H1 (cell line): ENCODE results near the gene GALNT2. TPM values are rescaled to one million over a fixed set of nuclear protein-coding genes. Genes with fewer than 3 reads are reported as not detected.

Experiments
- CTCF ChIA-PET: fragments of 300-600 bp; sonication (Branson Sonifier 250); formaldehyde crosslinking; loops from one replicate; lab custom pipeline; 2021; ENCODE audit not compliant: partially characterized antibody; lab: Charles Lee
- POLR2A ChIA-PET: fragments of 300-600 bp; sonication (Branson Sonifier 250); formaldehyde crosslinking; loops from one replicate; lab custom pipeline; 2021; ENCODE audit warnings: inconsistent platforms; ENCODE audit not compliant: partially characterized antibody; lab: Charles Lee
- DNase-seq, 2 experiments: peaks; one replicate each; pipeline versions ENCODE4 v3.0.0 to v3.0.0-alpha.2; 2010 to 2022; ENCODE audit warnings: low spot score in 2 of 2, low read depth in 1 of 2, mixed read lengths in 1 of 2
- FAIRE-seq: peaks from 2 replicates; lab custom pipeline; 2011; peaks lifted over from hg19 to GRCh38; lab: Jason Lieb, UNC
- H2AFZ ChIP-seq: 2 replicates; pipeline ENCODE4 v1.8.1; 2012; ENCODE audit warnings: low read length, inconsistent platforms
- H2AK5ac ChIP-seq: 2 replicates; pipeline ENCODE4 v1.6.1; 2013; ENCODE audit warnings: low read depth, low read length
- H2BK120ac ChIP-seq: replicated peaks from 2 replicates; pipeline ENCODE3; 2013; ENCODE audit warnings: low read depth, low read length, inconsistent platforms
- H2BK12ac ChIP-seq: 2 replicates; pipeline ENCODE4 v1.6.1; 2013; ENCODE audit warnings: low read depth, low read length
- H2BK15ac ChIP-seq: 2 replicates; pipeline ENCODE4 v1.6.1; 2013; ENCODE audit warnings: low read length
- H2BK20ac ChIP-seq: 2 replicates; pipeline ENCODE4 v1.6.1; 2013; ENCODE audit warnings: low read length
- H2BK5ac ChIP-seq: 2 replicates; pipeline ENCODE4 v1.6.1; 2013; ENCODE audit warnings: low read depth, low read length
- H3K14ac ChIP-seq: 2 replicates; pipeline ENCODE4 v1.6.1; 2013; ENCODE audit warnings: inconsistent platforms; ENCODE audit not compliant: insufficient read length
- H3K18ac ChIP-seq: 2 replicates; pipeline ENCODE4 v1.6.1; 2013; ENCODE audit warnings: low read length; ENCODE audit errors: extremely low read depth
- H3K23ac ChIP-seq: 2 replicates; pipeline ENCODE4 v1.6.1; 2013; ENCODE audit warnings: inconsistent platforms; ENCODE audit not compliant: insufficient read length
- H3K23me2 ChIP-seq: 2 replicates; pipeline ENCODE4 v1.6.1; 2013; ENCODE audit warnings: low read depth, low read length
- H3K27ac ChIP-seq: 2 replicates; pipeline ENCODE4 v1.6.1; 2011; ENCODE audit warnings: low read depth, low read length, inconsistent platforms
- H3K27me3 ChIP-seq, 4 experiments: replicated peaks in 1 of 4; 1 replicate in 1 of 4; 2 replicates in 3 of 4; pipeline versions ENCODE4 v1.6.1 to v1.8.1; 2011 to 2013; ENCODE audit warnings: low read length in 3 of 4, mild to moderate bottlenecking in 3 of 4, inconsistent platforms in 2 of 4, mixed read lengths in 2 of 4, moderate library complexity in 1 of 4; ENCODE audit not compliant: control insufficient read depth in 3 of 4, insufficient read depth in 3 of 4; ENCODE audit errors: extremely low read depth in 1 of 4
- H3K36me3 ChIP-seq, 4 experiments: 2 replicates each; pipeline versions ENCODE4 v1.6.1 to v1.8.1; 2011 to 2013; ENCODE audit warnings: mild to moderate bottlenecking in 4 of 4, low read length in 3 of 4, moderate library complexity in 2 of 4, control low read depth in 1 of 4, inconsistent platforms in 1 of 4; ENCODE audit not compliant: insufficient read depth in 4 of 4, control insufficient read depth in 2 of 4
- H3K4ac ChIP-seq: replicated peaks from 2 replicates; pipeline ENCODE3; 2013; ENCODE audit warnings: low read length, low read depth, mixed read lengths, inconsistent platforms; ENCODE audit not compliant: insufficient read length
- H3K4me1 ChIP-seq, 4 experiments: replicated peaks in 1 of 4; 1 replicate in 1 of 4; 2 replicates in 3 of 4; pipeline versions ENCODE4 v1.6.1 to v1.8.1; 2011 to 2013; ENCODE audit warnings: low read length in 3 of 4, inconsistent platforms in 2 of 4, mixed read lengths in 1 of 4; ENCODE audit not compliant: insufficient read depth in 4 of 4, control insufficient read depth in 3 of 4
- H3K4me2 ChIP-seq, 2 experiments: 2 replicates each; pipeline versions ENCODE4 v1.6.1 to v1.8.1; 2011 to 2013; ENCODE audit warnings: low read depth in 2 of 2, low read length in 2 of 2, control low read depth in 1 of 2, inconsistent platforms in 1 of 2, mild to moderate bottlenecking in 1 of 2; ENCODE audit not compliant: insufficient read depth in 1 of 2
- H3K4me3 ChIP-seq, 4 experiments: fragments of 200-600, 300-600 bp in 1 of 4; sonication (generic), shearing (Covaris generic), sonication (Bioruptor Twin) in 1 of 4; 2 replicates each; pipeline versions ENCODE4 v1.5.1 to v1.8.1; 2011 to 2016; ENCODE audit warnings: low read length in 4 of 4, low read depth in 3 of 4, control low read depth in 2 of 4, inconsistent platforms in 2 of 4, mild to moderate bottlenecking in 2 of 4, mixed read lengths in 1 of 4, moderate library complexity in 1 of 4; ENCODE audit not compliant: insufficient read depth in 2 of 4; ENCODE audit errors: extremely low read depth in 1 of 4
- H3K56ac ChIP-seq: replicated peaks from 2 replicates; pipeline ENCODE3; 2013; ENCODE audit warnings: low read depth, mild to moderate bottlenecking, mixed read lengths, low read length, inconsistent platforms; ENCODE audit not compliant: insufficient read length
- H3K79me1 ChIP-seq: 2 replicates; pipeline ENCODE4 v1.6.1; 2013; ENCODE audit warnings: low read depth, low read length, control low read depth
- H3K79me2 ChIP-seq, 2 experiments: 2 replicates each; pipeline versions ENCODE4 v1.6.1 to v1.8.1; 2012 to 2013; ENCODE audit warnings: low read length in 2 of 2, mild to moderate bottlenecking in 2 of 2, inconsistent platforms in 1 of 2; ENCODE audit not compliant: insufficient read depth in 2 of 2, control insufficient read depth in 1 of 2
- H3K9ac ChIP-seq, 4 experiments: replicated peaks in 1 of 4; 1 replicate in 1 of 4; 2 replicates in 3 of 4; pipeline versions ENCODE4 v1.6.1 to v1.8.1; 2011 to 2013; ENCODE audit warnings: low read depth in 3 of 4, low read length in 3 of 4, control low read depth in 2 of 4, mild to moderate bottlenecking in 2 of 4, moderate library complexity in 2 of 4, inconsistent platforms in 1 of 4; ENCODE audit errors: extremely low read depth in 1 of 4
- H3K9me3 ChIP-seq, 2 experiments: 2 replicates each; pipeline versions ENCODE4 v1.6.1 to v1.8.1; 2012 to 2013; ENCODE audit warnings: mild to moderate bottlenecking in 2 of 2, moderate library complexity in 2 of 2, control low read depth in 1 of 2, inconsistent platforms in 1 of 2, low read depth in 1 of 2, low read length in 1 of 2, mixed read lengths in 1 of 2; ENCODE audit not compliant: insufficient read depth in 2 of 2
- H4K20me1 ChIP-seq, 2 experiments: replicated peaks in 1 of 2; 2 replicates each; pipeline versions ENCODE3 to v1.8.1; 2011 to 2013; ENCODE audit warnings: inconsistent platforms in 2 of 2, low read length in 2 of 2, mild to moderate bottlenecking in 1 of 2; ENCODE audit not compliant: insufficient read depth in 2 of 2, control insufficient read depth in 1 of 2
- H4K5ac ChIP-seq: 2 replicates; pipeline ENCODE4 v1.6.1; 2013; ENCODE audit warnings: low read length, low read depth, mixed read lengths, inconsistent platforms; ENCODE audit not compliant: insufficient read length
- H4K8ac ChIP-seq: 2 replicates; pipeline ENCODE4 v1.8.0; 2013; ENCODE audit warnings: mild to moderate bottlenecking, moderate library complexity, low read length, inconsistent platforms; ENCODE audit not compliant: insufficient read depth; ENCODE audit errors: extremely low read depth
- H4K91ac ChIP-seq: replicated peaks from 2 replicates; pipeline ENCODE3; 2013; ENCODE audit warnings: low read length, mixed read lengths, inconsistent platforms; ENCODE audit not compliant: insufficient read length
- ASH2L ChIP-seq: fragments of 200-600, 300-600 bp; sonication (generic); IDR thresholded peaks from one replicate; pipeline ENCODE4 v1.7.1; 2017; ENCODE audit warnings: low read length
- NRF1 ChIP-seq: IDR thresholded peaks from 2 replicates; pipeline ENCODE4 v1.6.1; 2011; ENCODE audit warnings: mild to moderate bottlenecking, low read depth, low read length, improper control_type of control experiment
- RXRA ChIP-seq: IDR thresholded peaks from 2 replicates; pipeline ENCODE4 v1.6.1; 2011; ENCODE audit warnings: low read depth, mild to moderate bottlenecking, low read length, moderate library complexity; ENCODE audit not compliant: insufficient read depth
- TBP ChIP-seq: IDR thresholded peaks from 2 replicates; pipeline ENCODE4 v1.6.1; 2011; ENCODE audit warnings: low read depth, low read length, improper control_type of control experiment
- YY1 ChIP-seq: IDR thresholded peaks from 2 replicates; pipeline ENCODE4 v1.6.1; 2011; ENCODE audit warnings: low read depth, mild to moderate bottlenecking, low read length
- WGBS, 2 experiments: shearing (Covaris generic) in 1 of 2; methylation state at CpG; one replicate each; pipeline versions ENCODE4 v1.1.6 to v1.1.7; 2013 to 2015; ENCODE audit warnings: low lambda C conversion rate in 2 of 2, mixed read lengths in 2 of 2, inconsistent platforms in 1 of 2, low coverage in 1 of 2, missing lambda C conversion rate in 1 of 2; ENCODE audit not compliant: insufficient replicate concordance in 2 of 2, insufficient coverage in 1 of 2, insufficient read length in 1 of 2; ENCODE audit errors: extremely low coverage in 1 of 2, missing lambda C conversion rate in 1 of 2; 5-methylcytosine and 5-hydroxymethylcytosine counted together
- polyA plus RNA-seq, 7 experiments: library from polyadenylated mRNA; depleted of rRNA in 3 of 7; stranded (reverse) in 5 of 7; unstranded in 2 of 7; fragments of >200 nt in 5 of 7; fragments of 200-250 nt in 2 of 7; gene quantifications; 1 replicate in 5 of 7; 2 replicates in 1 of 7; 4 replicates in 1 of 7; pipeline versions ENCODE4 v1.2.1 to v1.2.3, GENCODE V29; 2011 to 2013; ENCODE audit warnings: missing spikeins in 2 of 7, mixed read lengths in 2 of 7
- total RNA-seq: library from RNA; stranded (reverse); fragmentation: NEBNext Ultra II Directional; extraction: Animal tissue kit (Norgen Biotek cat#: 25700); gene quantifications from 2 replicates; pipeline ENCODE4 v1.2.1, GENCODE V29; 2021

GALNT2 gene
- total and polyA plus RNA-seq, 2 of the 8 experiments (the other 6 are each of a cell fraction or from before 2014, with no cell fraction given) = 34.5 to 75.3 TPM

DNA sequence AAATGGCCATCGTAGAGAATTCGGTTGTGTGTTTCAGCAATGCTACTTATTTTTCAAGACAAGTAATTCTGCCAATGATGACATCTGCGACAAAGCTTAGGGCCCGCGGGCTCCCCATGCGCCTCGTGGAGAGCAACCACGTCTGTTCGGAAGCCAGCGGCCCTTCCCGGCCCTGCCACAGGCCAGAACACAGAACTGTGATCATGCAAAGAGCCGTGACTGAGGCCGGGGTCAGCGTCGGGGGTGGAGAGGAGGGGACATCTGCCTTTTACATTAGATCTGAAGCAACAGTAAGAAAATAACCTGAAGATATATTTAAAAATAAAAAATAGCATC lies 255.4 kb downstream of the GALNT2 start:
- DNase-seq = no peak
- Histone ChIP-seq H2AFZ (no peak overlapping the region), H4K20me1 (no peaks in the 10 kb centered on the region), H2BK120ac (no peak overlapping the region), H3K4me3 (no peak overlapping the region), H3K79me1 (no peaks in the 10 kb centered on the region), H3K27me3 (no peaks in the 10 kb centered on the region), H3K36me3 (peaks cover 5 to 17% (median 10%) of the 10 kb centered on the region in 4 experiments; a peak in 7 of 8 replicates), H3K27ac (no peak overlapping the region), H3K9ac (no peak overlapping the region), H2BK5ac (no peak overlapping the region), H3K4me2 (no peak overlapping the region), H4K8ac (no peak overlapping the region), H3K4ac (no peak overlapping the region), H2AK5ac (no peak overlapping the region), H3K14ac (no peak overlapping the region), H3K23ac (no peak overlapping the region), H3K18ac (no peak overlapping the region), H3K4me1 (no peaks in the 10 kb centered on the region), H2BK20ac (no peak overlapping the region), H2BK12ac (no peak overlapping the region), H3K23me2 (no peaks in the 10 kb centered on the region), H3K9me3 (no peaks in the 10 kb centered on the region), H3K56ac (no peak overlapping the region), H4K91ac (no peak overlapping the region), H2BK15ac (no peak overlapping the region), H4K5ac (no peak overlapping the region), H3K79me2 (no peaks in the 10 kb centered on the region)
- no peak for FAIRE-seq
- TF ChIP-seq TBP = no peak
- no peak for TF ChIP-seq YY1
- no peak for TF ChIP-seq ASH2L
- TF ChIP-seq NRF1 = no peak
- TF ChIP-seq RXRA = no peak
- 97% methylated on average over 15 of the region's 15 CpGs; no CpG with 5 or more reads in 1 of the 2 experiments for WGBS, 2 experiments
- POLR2A ChIA-PET = no interaction called here
- CTCF ChIA-PET = no interaction called here
